Measurements from ENCODE around the gene TGFA.

DNA sequence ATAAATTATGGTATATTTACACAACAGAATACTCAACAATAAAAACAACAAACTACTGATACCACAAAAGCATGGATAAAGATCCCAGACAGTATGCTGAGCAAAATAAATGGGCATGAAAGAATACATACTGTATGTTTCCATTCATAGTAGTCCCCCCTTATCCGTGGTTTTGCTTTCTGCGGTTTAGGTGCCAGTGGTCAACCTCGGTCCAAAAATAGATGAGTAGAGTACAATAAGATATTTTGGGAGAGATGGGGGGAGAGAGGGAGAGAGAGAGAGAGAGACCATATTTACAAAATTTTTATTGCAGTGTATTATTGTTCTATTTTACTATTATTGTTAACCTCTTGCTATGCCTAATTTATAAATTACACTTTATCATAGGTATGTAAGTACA lies 21.0 kb upstream of the TGFA start:
- TF ChIP-seq, protein P1, sequence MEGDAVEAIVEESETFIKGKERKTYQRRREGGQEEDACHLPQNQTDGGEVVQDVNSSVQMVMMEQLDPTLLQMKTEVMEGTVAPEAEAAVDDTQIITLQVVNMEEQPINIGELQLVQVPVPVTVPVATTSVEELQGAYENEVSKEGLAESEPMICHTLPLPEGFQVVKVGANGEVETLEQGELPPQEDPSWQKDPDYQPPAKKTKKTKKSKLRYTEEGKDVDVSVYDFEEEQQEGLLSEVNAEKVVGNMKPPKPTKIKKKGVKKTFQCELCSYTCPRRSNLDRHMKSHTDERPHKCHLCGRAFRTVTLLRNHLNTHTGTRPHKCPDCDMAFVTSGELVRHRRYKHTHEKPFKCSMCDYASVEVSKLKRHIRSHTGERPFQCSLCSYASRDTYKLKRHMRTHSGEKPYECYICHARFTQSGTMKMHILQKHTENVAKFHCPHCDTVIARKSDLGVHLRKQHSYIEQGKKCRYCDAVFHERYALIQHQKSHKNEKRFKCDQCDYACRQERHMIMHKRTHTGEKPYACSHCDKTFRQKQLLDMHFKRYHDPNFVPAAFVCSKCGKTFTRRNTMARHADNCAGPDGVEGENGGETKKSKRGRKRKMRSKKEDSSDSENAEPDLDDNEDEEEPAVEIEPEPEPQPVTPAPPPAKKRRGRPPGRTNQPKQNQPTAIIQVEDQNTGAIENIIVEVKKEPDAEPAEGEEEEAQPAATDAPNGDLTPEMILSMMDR (IDR thresholded peaks at IDR 0.05; ENCODE audit: low read depth, low read length, missing input control) = no peak
- TF ChIP-seq RAD21 (IDR thresholded peaks at IDR 0.05) (no peak), EGR1 (IDR thresholded peaks at IDR 0.05; ENCODE audit: low read depth in 2 of 2) (no peak), JUND (IDR thresholded peaks at IDR 0.05) (no peak), TAF1 (conservative IDR thresholded peaks at IDR 0.05) (no peak), GABPA (IDR thresholded peaks at IDR 0.05 in 1 of 2, conservative IDR thresholded peaks at IDR 0.05 in 1 of 2) (no peak), SP1 (IDR thresholded peaks at IDR 0.05) (no peak), FOXA1 (IDR thresholded peaks at IDR 0.05) (no peak)
- TF ChIP-seq, protein P2, sequence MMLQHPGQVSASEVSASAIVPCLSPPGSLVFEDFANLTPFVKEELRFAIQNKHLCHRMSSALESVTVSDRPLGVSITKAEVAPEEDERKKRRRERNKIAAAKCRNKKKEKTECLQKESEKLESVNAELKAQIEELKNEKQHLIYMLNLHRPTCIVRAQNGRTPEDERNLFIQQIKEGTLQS (IDR thresholded peaks at IDR 0.05) = no peak
- TF ChIP-seq, protein P3, sequence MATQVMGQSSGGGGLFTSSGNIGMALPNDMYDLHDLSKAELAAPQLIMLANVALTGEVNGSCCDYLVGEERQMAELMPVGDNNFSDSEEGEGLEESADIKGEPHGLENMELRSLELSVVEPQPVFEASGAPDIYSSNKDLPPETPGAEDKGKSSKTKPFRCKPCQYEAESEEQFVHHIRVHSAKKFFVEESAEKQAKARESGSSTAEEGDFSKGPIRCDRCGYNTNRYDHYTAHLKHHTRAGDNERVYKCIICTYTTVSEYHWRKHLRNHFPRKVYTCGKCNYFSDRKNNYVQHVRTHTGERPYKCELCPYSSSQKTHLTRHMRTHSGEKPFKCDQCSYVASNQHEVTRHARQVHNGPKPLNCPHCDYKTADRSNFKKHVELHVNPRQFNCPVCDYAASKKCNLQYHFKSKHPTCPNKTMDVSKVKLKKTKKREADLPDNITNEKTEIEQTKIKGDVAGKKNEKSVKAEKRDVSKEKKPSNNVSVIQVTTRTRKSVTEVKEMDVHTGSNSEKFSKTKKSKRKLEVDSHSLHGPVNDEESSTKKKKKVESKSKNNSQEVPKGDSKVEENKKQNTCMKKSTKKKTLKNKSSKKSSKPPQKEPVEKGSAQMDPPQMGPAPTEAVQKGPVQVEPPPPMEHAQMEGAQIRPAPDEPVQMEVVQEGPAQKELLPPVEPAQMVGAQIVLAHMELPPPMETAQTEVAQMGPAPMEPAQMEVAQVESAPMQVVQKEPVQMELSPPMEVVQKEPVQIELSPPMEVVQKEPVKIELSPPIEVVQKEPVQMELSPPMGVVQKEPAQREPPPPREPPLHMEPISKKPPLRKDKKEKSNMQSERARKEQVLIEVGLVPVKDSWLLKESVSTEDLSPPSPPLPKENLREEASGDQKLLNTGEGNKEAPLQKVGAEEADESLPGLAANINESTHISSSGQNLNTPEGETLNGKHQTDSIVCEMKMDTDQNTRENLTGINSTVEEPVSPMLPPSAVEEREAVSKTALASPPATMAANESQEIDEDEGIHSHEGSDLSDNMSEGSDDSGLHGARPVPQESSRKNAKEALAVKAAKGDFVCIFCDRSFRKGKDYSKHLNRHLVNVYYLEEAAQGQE (IDR thresholded peaks at IDR 0.05) = no peak
- TF ChIP-seq, protein P4, sequence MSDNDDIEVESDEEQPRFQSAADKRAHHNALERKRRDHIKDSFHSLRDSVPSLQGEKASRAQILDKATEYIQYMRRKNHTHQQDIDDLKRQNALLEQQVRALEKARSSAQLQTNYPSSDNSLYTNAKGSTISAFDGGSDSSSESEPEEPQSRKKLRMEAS (IDR thresholded peaks at IDR 0.05) = no peak

Data from liver (tissue), 3 donors.